T-helper 1 cell treated with Interleukin-12 subunit alpha and Interleukin-12 subunit beta and Interleukin-4 antibody, amounts not matched to agents 30 ng/mL and 1 ng/mL, for 36 hours (primary cell): ENCODE measurements around the gene NAA40. TPM values are rescaled to one million over a fixed set of nuclear protein-coding genes. Genes with fewer than 3 reads are reported as not detected.

Experiments
- intact Hi-C: fragments of 100-400 bp; cut with micrococcal nuclease; formaldehyde crosslinking; loops from one replicate; pipeline ENCODE4 v1.15.1; 2024
- total RNA-seq: library from RNA; stranded (reverse); gene quantifications from 2 replicates; pipeline ENCODE4 v1.2.3, GENCODE V29; 2022

NAA40 gene
- total RNA-seq, 1 donor from 2014 or later = 34.7 TPM

GRCh38 chr11:63912678-63913077, 26.1 kb upstream of the NAA40 start:
- intact Hi-C loops = no loop called here

- intact Hi-C loops = no loop called here
These were observed 24.7 kb upstream of the NAA40 start for GRCh38 chr11:63913866-63914830.

GRCh38 chr11:63914896-63915691, 23.7 kb upstream of the NAA40 start:
- intact Hi-C loops = no loop called here

GRCh38 chr11:63915961-63916836, 22.6 kb upstream of the NAA40 start:
- intact Hi-C loops = no loop called here

- intact Hi-C loops = loop anchor here (1.0 kb wide), 1 partner anchor 80 kb away; no protein-coding TSS in a partner anchor
These were observed 21.7 kb upstream of the NAA40 start, which contains the start of gene RCOR2 for GRCh38 chr11:63916837-63917691. Gene RCOR2, minus strand, starts transcription at chr11:63917164. Its CDS starts 708 bp downstream, at chr11:63916456.

- intact Hi-C loops = loop anchor here (1.0 to 2.0 kb wide), 3 partner anchors 21 to 81 kb away; partner anchors contain the start of gene NAA40
These were observed 20.9 kb upstream of the NAA40 start for GRCh38 chr11:63917692-63918506.

GRCh38 chr11:63918507-63919191, 20.2 kb upstream of the NAA40 start:
- intact Hi-C loops = loop anchor here (1.0 to 2.0 kb wide), 2 partner anchors 20 to 30 kb away; partner anchors contain the start of gene NAA40

- intact Hi-C loops = loop anchor here (2.0 kb wide), 1 partner anchor 19 kb away; the partner anchor contains the start of gene NAA40
These were observed 19.3 kb upstream of the NAA40 start for GRCh38 chr11:63919267-63920125.

GRCh38 chr11:63920126-63920938, 18.5 kb upstream of the NAA40 start:
- intact Hi-C loops = no loop called here

GRCh38 chr11:63920939-63921417, 17.8 kb upstream of the NAA40 start:
- intact Hi-C loops = no loop called here

GRCh38 chr11:63922673-63923192, 16.1 kb upstream of the NAA40 start:
- intact Hi-C loops = no loop called here

GRCh38 chr11:63923319-63923718, 15.5 kb upstream of the NAA40 start:
- intact Hi-C loops = no loop called here

- intact Hi-C loops = no loop called here
These were observed 9.2 kb upstream of the NAA40 start for GRCh38 chr11:63929616-63930015.

GRCh38 chr11:63931045-63931444, 7.8 kb upstream of the NAA40 start:
- intact Hi-C loops = no loop called here

GRCh38 chr11:63931876-63932275, 6.9 kb upstream of the NAA40 start:
- intact Hi-C loops = no loop called here

- intact Hi-C loops = no loop called here
These were observed 5.3 kb upstream of the NAA40 start for GRCh38 chr11:63933459-63933858.
